Measurements from ENCODE around the gene HDGF. TPM values are rescaled to one million over a fixed set of nuclear protein-coding genes. Genes with fewer than 3 reads are reported as not detected.

The HDGF gene
- total RNA-seq, 1 experiment from 2014 or later = 310 TPM

DNA sequence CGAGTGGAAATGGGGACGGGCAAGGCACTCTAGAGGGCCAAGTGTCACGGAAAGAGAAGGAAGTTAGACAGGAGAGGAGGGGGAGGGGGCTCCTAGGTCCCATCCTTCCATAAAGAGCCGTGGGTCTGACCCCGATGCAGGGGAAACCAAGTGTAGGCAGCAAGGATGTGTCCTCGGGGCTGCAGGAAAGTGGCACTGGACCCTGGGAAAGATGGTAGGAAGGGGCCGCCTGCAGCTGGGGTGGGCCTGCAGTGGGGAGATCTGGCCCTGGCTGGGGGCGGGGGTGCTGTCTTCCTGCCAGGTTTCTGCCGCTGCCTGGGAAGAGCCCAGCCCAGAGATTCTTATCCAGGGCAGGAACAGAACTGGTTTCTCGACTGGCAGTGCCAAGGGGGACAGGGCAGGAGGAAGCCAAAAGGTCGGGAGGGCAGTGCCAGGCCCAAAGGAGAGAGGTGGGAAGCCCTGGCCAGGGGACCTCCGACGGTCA is 59.0 kb downstream of the HDGF start:
- no peak overlapping the region for H3K56ac ChIP-seq (ENCODE audit: insufficient read length, low read depth, low read length)
- H3K27me3 ChIP-seq (ENCODE audit: insufficient read depth, low read length) = no peaks in the 10 kb centered on the region
- H3K9ac ChIP-seq (ENCODE audit: extremely low read depth, insufficient read length, low read length) = no peak overlapping the region
- Mint-ChIP-seq H3K9me3 (peaks cover 0 to 5% of the 10 kb centered on the region in 2 experiments; a peak in 1 of 5 replicates), H3K4me3 (peak overlapping the region; percentile 54 to 75), H3K4me1 (peaks cover 57 to 69% of the 10 kb centered on the region in 2 experiments), H3K27me3 (ENCODE audit: low read depth) (peaks cover 13% of the 10 kb centered on the region), H3K27ac (peak overlapping the region; percentile 82 to 96 (median 90)), H3K36me3 (ENCODE audit: insufficient read depth in 1 of 3, low read depth in 3 of 3) (peaks cover 0 to 6% (median 3%) of the 10 kb centered on the region in 3 experiments; a peak in 4 of 7 replicates)
- H3K79me2 ChIP-seq (ENCODE audit: insufficient read depth, low read length) = no peaks in the 10 kb centered on the region
- no peaks in the 10 kb centered on the region for H3K79me1 ChIP-seq (ENCODE audit: insufficient read depth, low read depth, low read length, poor library complexity, severe bottlenecking)
- H2BK12ac ChIP-seq (ENCODE audit: insufficient read length, low read depth, low read length) = no peak overlapping the region
- H3K4me2 ChIP-seq (ENCODE audit: insufficient read depth, insufficient read length, low read length) = peak overlapping the region; percentile 53
- H2BK20ac ChIP-seq (ENCODE audit: low read depth, low read length, poor library complexity, severe bottlenecking) = no peak overlapping the region
- no peaks in the 10 kb centered on the region for H3K9me3 ChIP-seq (ENCODE audit: control insufficient read depth, low read depth, low read length)
- TF ChIP-seq, protein P1, sequence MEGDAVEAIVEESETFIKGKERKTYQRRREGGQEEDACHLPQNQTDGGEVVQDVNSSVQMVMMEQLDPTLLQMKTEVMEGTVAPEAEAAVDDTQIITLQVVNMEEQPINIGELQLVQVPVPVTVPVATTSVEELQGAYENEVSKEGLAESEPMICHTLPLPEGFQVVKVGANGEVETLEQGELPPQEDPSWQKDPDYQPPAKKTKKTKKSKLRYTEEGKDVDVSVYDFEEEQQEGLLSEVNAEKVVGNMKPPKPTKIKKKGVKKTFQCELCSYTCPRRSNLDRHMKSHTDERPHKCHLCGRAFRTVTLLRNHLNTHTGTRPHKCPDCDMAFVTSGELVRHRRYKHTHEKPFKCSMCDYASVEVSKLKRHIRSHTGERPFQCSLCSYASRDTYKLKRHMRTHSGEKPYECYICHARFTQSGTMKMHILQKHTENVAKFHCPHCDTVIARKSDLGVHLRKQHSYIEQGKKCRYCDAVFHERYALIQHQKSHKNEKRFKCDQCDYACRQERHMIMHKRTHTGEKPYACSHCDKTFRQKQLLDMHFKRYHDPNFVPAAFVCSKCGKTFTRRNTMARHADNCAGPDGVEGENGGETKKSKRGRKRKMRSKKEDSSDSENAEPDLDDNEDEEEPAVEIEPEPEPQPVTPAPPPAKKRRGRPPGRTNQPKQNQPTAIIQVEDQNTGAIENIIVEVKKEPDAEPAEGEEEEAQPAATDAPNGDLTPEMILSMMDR (conservative IDR thresholded peaks at IDR 0.05) = no peak
- H3K4ac ChIP-seq (ENCODE audit: low read depth, low read length) = no peak overlapping the region
- no peak for DNase-seq
- H2BK5ac ChIP-seq (ENCODE audit: insufficient read length, low read length) = no peak overlapping the region
- H3T11ph ChIP-seq (ENCODE audit: low read length) = no peak overlapping the region
- no peak overlapping the region for H3K18ac ChIP-seq (ENCODE audit: insufficient read length, low read depth, low read length)
- no peak overlapping the region for H2AFZ ChIP-seq (ENCODE audit: low read length)
- peaks cover 10% of the 10 kb centered on the region for H3K23me2 ChIP-seq (ENCODE audit: insufficient read length, low read depth, low read length, poor library complexity, severe bottlenecking)
- no peak overlapping the region for H3K23ac ChIP-seq (ENCODE audit: insufficient read length, low read depth, low read length)
- H2AK5ac ChIP-seq (ENCODE audit: insufficient read length, low read length) = no peak overlapping the region
- no peak overlapping the region for H2BK15ac ChIP-seq (ENCODE audit: low read depth, low read length)
- H2BK120ac ChIP-seq (ENCODE audit: low read depth, low read length, poor library complexity, severe bottlenecking) = no peak overlapping the region
- H3K4me1 ChIP-seq (ENCODE audit: insufficient read depth, low read length) = peaks cover 17% of the 10 kb centered on the region; the same call in 1 of the 2 replicates
- H3K27ac ChIP-seq (ENCODE audit: insufficient read length, low read depth, low read length) = no peak overlapping the region
- H4K8ac ChIP-seq (replicated peaks; ENCODE audit: insufficient read length, low read depth, low read length) = no peak overlapping the region
- no CpG with 5 or more reads among the region's 13 CpGs for WGBS (ENCODE audit: extremely low coverage, insufficient read length, low lambda C conversion rate)
- H4K91ac ChIP-seq (ENCODE audit: insufficient read length, low read depth, low read length) = no peak overlapping the region
- peak overlapping the region; percentile 48; the same call in 1 of the 2 replicates for H3K14ac ChIP-seq (ENCODE audit: insufficient read depth, low read length)
- no peak overlapping the region for H4K5ac ChIP-seq (ENCODE audit: insufficient read length, low read depth, low read length)
- no peaks in the 10 kb centered on the region for H4K20me1 ChIP-seq (ENCODE audit: control insufficient read depth, insufficient read depth, insufficient read length)

Other genes with a start within 250 kb of the HDGF start
- 24.5 and 24.7 TPM in 2 replicates for gene IQGAP3, start 179.1 kb downstream of the HDGF start, total RNA-seq (2021)
- 0.26 TPM in 1 of 2 replicates, not detected in the other for gene TTC24, start 172.0 kb downstream of the HDGF start, total RNA-seq (2021)
- gene NAXE, start 159.9 kb downstream of the HDGF start, total RNA-seq (2021) = 96.6 and 100 TPM in 2 replicates
- 64.6 and 71.7 TPM in 2 replicates for gene GPATCH4, start 150.2 kb downstream of the HDGF start, total RNA-seq (2021)
- 0.44 and 0.46 TPM in 2 replicates for gene HAPLN2, start 132.3 kb downstream of the HDGF start, total RNA-seq (2021)
- 0.88 and 1.2 TPM in 2 replicates for gene BCAN, start 109.6 kb downstream of the HDGF start, total RNA-seq (2021)
- 167 and 168 TPM in 2 replicates for gene NES, start 74.3 kb downstream of the HDGF start, total RNA-seq (2021)
- gene CRABP2, start 46.1 kb downstream of the HDGF start, total RNA-seq (2021) = 180 and 184 TPM in 2 replicates
- gene METTL25B, start 23.2 kb downstream of the HDGF start, total RNA-seq (2021) = 24.4 and 26.2 TPM in 2 replicates
- 52.4 and 57.6 TPM in 2 replicates for gene ISG20L2, start 22.9 kb downstream of the HDGF start, total RNA-seq (2021)
- 27.3 and 29.0 TPM in 2 replicates for gene MRPL24, start 10.6 kb downstream of the HDGF start, total RNA-seq (2021)
- 129 TPM in 2 replicates for gene PRCC, start 15.9 kb upstream of the HDGF start, total RNA-seq (2021)
- gene SH2D2A, start 65.2 kb upstream of the HDGF start, total RNA-seq (2021) = 2.0 and 2.5 TPM in 2 replicates
- not detected in 2 replicates for gene INSRR, start 107.4 kb upstream of the HDGF start, total RNA-seq (2021)
- 0.13 and 0.24 TPM in 2 replicates for gene NTRK1, start 109.2 kb upstream of the HDGF start, total RNA-seq (2021)
- 0.31 and 0.39 TPM in 2 replicates for gene PEAR1, start 142.0 kb upstream of the HDGF start, total RNA-seq (2021)
- gene LRRC71, start 169.0 kb upstream of the HDGF start, total RNA-seq (2021) = not detected in 2 replicates